Stimulated activated CD4-positive, alpha-beta T cell treated with anti-CD3 and anti-CD28 coated beads, Interleukin-4, amount 100 ng/mL, for 48 hours (primary cell): Measurements from ENCODE around the gene GATAD2A.
"Not testable (repeated sequence)": the region's sequence is repeated elsewhere in the genome, so short reads cannot be mapped to it uniquely, and the experiment has no call there.

Experiments used
- DNase-seq, 2 donors: peaks; one replicate each; pipeline ENCODE4 v3.0.0-alpha.2; 2020; ENCODE audit warnings: low read depth in 2 of 2

GATAD2A gene

GRCh38 chr19:19465436-19466070 lies 60.1 kb downstream of the GATAD2A start:
- DNase-seq = no peak

- no peak for DNase-seq
Observed at GRCh38 chr19:19466201-19466600, 60.7 kb downstream of the GATAD2A start.

GRCh38 chr19:19468424-19469050 lies 63.1 kb downstream of the GATAD2A start:
- DNase-seq = no peak

- no peak for DNase-seq
Observed at GRCh38 chr19:19470579-19470978, 65.1 kb downstream of the GATAD2A start.

GRCh38 chr19:19471682-19472081 lies 66.2 kb downstream of the GATAD2A start:
- DNase-seq = no peak

GRCh38 chr19:19472106-19472505 lies 66.6 kb downstream of the GATAD2A start:
- DNase-seq = not testable (repeated sequence)

- no peak for DNase-seq
Observed at GRCh38 chr19:19475015-19475765, 69.7 kb downstream of the GATAD2A start.

- DNase-seq = no peak
Observed at GRCh38 chr19:19475849-19476828, 70.7 kb downstream of the GATAD2A start.

- DNase-seq = no peak
Observed at GRCh38 chr19:19477705-19478383, 72.4 kb downstream of the GATAD2A start.

GRCh38 chr19:19480688-19481087 lies 75.2 kb downstream of the GATAD2A start:
- DNase-seq = no peak

GRCh38 chr19:19482809-19483596 lies 77.5 kb downstream of the GATAD2A start:
- no peak for DNase-seq

- no peak for DNase-seq
Observed at GRCh38 chr19:19485161-19485997, 79.9 kb downstream of the GATAD2A start.

- DNase-seq = no peak
Observed at GRCh38 chr19:19485998-19486290, 80.5 kb downstream of the GATAD2A start.

- no peak for DNase-seq
Observed at GRCh38 chr19:19486343-19487076, 81.0 kb downstream of the GATAD2A start.

GRCh38 chr19:19487077-19487949 lies 81.8 kb downstream of the GATAD2A start:
- no peak for DNase-seq

- DNase-seq = no peak
Observed at GRCh38 chr19:19487950-19488874, 82.7 kb downstream of the GATAD2A start.
